Rectal smooth muscle tissue (tissue), 1 donor: ENCODE measurements around the gene ELP2.
"Not testable (repeated sequence)": the region's sequence is repeated elsewhere in the genome, so short reads cannot be mapped to it uniquely, and the experiment has no call there.

ENCODE experiments used
- H3K27ac ChIP-seq: one replicate; pipeline ENCODE4 v1.7.0; 2013; ENCODE audit warnings: low read depth, low read length, inconsistent platforms
- H3K27me3 ChIP-seq: one replicate; pipeline ENCODE4 v1.7.0; 2013; ENCODE audit warnings: low read length; ENCODE audit not compliant: control insufficient read depth, insufficient read depth
- H3K36me3 ChIP-seq: one replicate; pipeline ENCODE4 v1.7.0; 2013; ENCODE audit warnings: low read length; ENCODE audit not compliant: control insufficient read depth, insufficient read depth
- H3K4me1 ChIP-seq: one replicate; pipeline ENCODE4 v1.7.0; 2013; ENCODE audit warnings: low read length; ENCODE audit not compliant: control insufficient read depth, insufficient read depth
- H3K4me3 ChIP-seq: one replicate; pipeline ENCODE4 v1.7.0; 2013; ENCODE audit warnings: low read length
- H3K9ac ChIP-seq: one replicate; pipeline ENCODE4 v1.7.0; 2013; ENCODE audit warnings: low read length

ELP2 gene

DNA sequence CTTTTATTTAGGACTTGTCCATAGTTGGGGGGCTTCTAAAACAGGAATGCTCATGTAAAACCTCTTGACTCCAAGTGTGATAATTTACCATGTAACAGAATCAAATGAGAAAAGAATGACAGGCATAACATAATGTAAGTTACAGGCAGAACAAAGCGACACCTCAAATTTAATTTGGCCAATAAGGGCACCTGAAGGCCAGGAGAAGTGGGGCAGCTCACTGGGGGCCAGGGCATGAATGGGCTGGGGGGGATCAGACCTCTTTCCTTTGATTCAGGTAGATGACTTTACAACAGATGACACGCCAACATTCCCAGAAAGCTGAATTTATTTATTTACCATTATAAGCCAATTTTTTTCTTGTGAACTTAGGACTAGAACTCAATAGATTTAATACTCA, 72.1 kb downstream of the ELP2 start:
- H3K4me1 ChIP-seq = no peaks in the 10 kb centered on the region
- no peak overlapping the region for H3K4me3 ChIP-seq
- no peak overlapping the region for H3K27ac ChIP-seq
- no peaks in the 10 kb centered on the region for H3K36me3 ChIP-seq
- H3K9ac ChIP-seq = no peak overlapping the region
- H3K27me3 ChIP-seq = no peaks in the 10 kb centered on the region

DNA sequence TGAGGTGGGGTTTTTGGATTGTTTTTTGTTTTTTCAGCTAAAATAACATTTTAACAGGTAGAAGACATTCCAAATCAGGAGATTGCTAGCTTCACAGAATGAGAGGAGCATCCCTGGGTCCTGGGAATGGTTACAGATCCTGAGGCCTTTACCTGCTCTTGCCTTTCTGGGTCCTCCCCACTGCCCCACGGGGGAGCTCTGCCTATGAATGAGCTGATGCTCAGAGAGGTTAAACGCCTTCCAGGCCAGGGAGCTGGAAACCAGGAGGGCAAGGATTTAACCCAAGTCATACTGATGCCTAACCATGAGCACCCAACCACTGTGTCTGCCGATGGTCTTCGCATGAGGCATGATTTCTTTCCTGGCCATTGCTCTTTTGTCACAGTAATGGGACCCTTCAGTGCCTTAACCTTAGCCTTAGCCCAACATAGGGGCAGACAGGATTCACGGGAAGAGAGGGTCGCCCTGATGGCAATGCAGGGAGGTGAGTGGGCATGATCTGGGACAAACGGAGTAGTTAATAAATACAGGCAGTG, 73.7 kb downstream of the ELP2 start:
- Histone ChIP-seq H3K4me3 (no peak overlapping the region), H3K27ac (no peak overlapping the region)

DNA sequence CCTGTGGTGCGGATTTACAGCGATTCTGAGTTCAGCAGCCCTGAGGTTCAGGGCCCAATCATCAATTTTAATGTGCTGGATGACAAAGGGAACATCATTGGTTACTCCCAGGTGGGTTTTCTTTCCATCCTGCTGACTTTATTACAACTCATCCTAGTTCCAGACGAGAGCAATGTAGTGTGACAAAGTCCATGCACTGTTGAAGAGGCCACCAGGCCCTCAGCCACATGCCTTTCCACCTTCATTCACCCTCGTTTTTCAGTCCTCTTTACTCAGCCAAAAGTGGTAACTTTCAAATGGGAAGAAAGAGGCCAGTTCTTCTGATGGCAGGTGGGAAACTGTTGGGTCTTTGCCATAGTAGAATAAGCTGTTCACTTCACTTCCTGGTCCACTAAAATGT, 75.5 kb downstream of the ELP2 start:
- Histone ChIP-seq H3K27ac (no peak overlapping the region), H3K4me1 (no peaks in the 10 kb centered on the region), H3K27me3 (no peaks in the 10 kb centered on the region), H3K36me3 (no peaks in the 10 kb centered on the region), H3K4me3 (no peak overlapping the region), H3K9ac (no peak overlapping the region)

More for the DNA sequence above, 73.7 kb downstream of the ELP2 start:
- Histone ChIP-seq H3K36me3 (no peaks in the 10 kb centered on the region), H3K4me1 (no peaks in the 10 kb centered on the region), H3K27me3 (no peaks in the 10 kb centered on the region), H3K9ac (no peak overlapping the region)

GRCh38 chr18:36207303-36207702, 77.6 kb downstream of the ELP2 start:
- Histone ChIP-seq H3K4me1 (no peaks in the 10 kb centered on the region), H3K9ac (no peak overlapping the region)

GRCh38 chr18:36207969-36208368, 78.3 kb downstream of the ELP2 start:
- not testable (repeated sequence) for H3K27me3 ChIP-seq, H3K9ac ChIP-seq, H3K36me3 ChIP-seq, H3K27ac ChIP-seq, H3K4me3 ChIP-seq, H3K4me1 ChIP-seq

More at GRCh38 chr18:36207303-36207702, 77.6 kb downstream of the ELP2 start:
- no peaks in the 10 kb centered on the region for H3K36me3 ChIP-seq
- H3K27ac ChIP-seq = no peak overlapping the region
- H3K4me3 ChIP-seq = no peak overlapping the region
- H3K27me3 ChIP-seq = no peaks in the 10 kb centered on the region

GRCh38 chr18:36211612-36212065, 81.9 kb downstream of the ELP2 start:
- no peak overlapping the region for H3K9ac ChIP-seq

DNA sequence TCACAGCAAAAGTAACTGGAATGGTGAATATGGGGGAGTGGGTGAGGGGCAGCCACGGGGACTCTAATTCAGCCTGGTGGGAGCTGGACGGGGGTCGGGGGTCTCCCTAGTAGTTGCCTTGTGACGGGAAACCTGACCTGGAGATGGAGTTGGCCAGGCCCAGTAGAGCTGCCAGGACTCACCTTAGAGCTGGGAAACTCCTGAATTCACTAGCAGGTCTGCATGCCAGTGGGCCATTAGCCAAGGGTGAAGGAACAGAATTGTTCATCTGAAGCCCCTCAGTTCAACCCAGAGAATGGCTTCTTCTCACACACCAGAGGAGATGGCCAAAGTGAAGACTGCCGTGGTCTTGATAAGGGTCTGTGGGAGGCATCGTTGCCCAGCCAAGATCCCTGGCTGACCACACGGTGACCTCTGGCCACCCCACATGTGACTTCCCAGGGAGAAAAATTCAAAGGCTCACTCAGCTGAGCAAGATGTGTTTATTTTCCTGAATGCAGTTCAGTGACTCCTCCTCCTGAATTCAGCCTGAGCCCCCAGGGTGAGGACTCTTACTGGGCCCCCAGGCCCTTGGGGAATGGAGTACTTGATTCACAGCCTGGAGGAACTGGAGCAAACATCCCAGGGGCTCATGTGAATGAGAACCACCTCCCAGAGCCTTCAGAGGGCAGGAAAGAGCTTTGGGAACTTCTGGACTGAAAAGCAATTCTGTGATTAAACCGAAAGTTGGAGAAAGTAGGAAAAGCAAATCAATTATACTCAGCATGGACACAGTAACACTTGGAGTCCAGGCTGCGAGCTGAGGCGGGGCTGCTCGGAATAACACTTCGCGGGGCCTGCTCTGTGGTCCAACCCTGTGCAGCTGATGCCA, 82.8 kb downstream of the ELP2 start:
- Histone ChIP-seq H3K27ac (no peak overlapping the region), H3K36me3 (no peaks in the 10 kb centered on the region), H3K27me3 (no peaks in the 10 kb centered on the region), H3K4me3 (peak overlapping the region; percentile 15), H3K9ac (no peak overlapping the region), H3K4me1 (peaks cover 3% of the 10 kb centered on the region)

More at GRCh38 chr18:36211612-36212065, 81.9 kb downstream of the ELP2 start:
- H3K4me1 ChIP-seq = peaks cover 3% of the 10 kb centered on the region
- H3K36me3 ChIP-seq = no peaks in the 10 kb centered on the region
- H3K4me3 ChIP-seq = no peak overlapping the region
- no peaks in the 10 kb centered on the region for H3K27me3 ChIP-seq
- H3K27ac ChIP-seq = no peak overlapping the region

- H3K27ac ChIP-seq = no peak overlapping the region
- no peak overlapping the region for H3K9ac ChIP-seq
- no peak overlapping the region for H3K4me3 ChIP-seq
- H3K36me3 ChIP-seq = no peaks in the 10 kb centered on the region
- peaks cover 3% of the 10 kb centered on the region for H3K4me1 ChIP-seq
- no peaks in the 10 kb centered on the region for H3K27me3 ChIP-seq
These were observed 85.1 kb downstream of the ELP2 start for GRCh38 chr18:36214811-36215210.

GRCh38 chr18:36215577-36215976, 85.9 kb downstream of the ELP2 start:
- no peak overlapping the region for H3K9ac ChIP-seq
- H3K27me3 ChIP-seq = no peaks in the 10 kb centered on the region
- H3K27ac ChIP-seq = no peak overlapping the region
- H3K4me3 ChIP-seq = no peak overlapping the region
- no peaks in the 10 kb centered on the region for H3K36me3 ChIP-seq
- H3K4me1 ChIP-seq = peaks cover 3% of the 10 kb centered on the region

DNA sequence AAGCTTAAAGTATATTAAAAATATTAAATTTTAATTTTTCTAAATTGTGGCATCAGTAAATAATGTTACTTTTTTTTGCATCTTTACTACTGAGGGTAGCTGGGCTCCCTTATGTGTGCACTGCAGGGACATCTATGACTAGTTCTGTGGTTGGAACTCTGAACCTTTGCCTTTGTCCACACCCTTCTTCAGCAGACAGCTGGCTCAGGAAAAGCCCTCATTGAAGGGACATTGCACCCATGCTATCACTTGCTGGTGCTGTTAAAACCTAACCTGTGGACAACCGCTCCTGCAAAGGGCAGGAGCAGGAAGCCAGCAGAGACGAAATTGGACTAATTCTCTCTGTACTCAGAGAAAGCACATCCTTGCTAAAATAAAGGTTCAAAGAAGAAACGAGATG, 87.6 kb downstream of the ELP2 start:
- no peak overlapping the region for H3K9ac ChIP-seq
- no peak overlapping the region for H3K4me3 ChIP-seq
- no peak overlapping the region for H3K27ac ChIP-seq

DNA sequence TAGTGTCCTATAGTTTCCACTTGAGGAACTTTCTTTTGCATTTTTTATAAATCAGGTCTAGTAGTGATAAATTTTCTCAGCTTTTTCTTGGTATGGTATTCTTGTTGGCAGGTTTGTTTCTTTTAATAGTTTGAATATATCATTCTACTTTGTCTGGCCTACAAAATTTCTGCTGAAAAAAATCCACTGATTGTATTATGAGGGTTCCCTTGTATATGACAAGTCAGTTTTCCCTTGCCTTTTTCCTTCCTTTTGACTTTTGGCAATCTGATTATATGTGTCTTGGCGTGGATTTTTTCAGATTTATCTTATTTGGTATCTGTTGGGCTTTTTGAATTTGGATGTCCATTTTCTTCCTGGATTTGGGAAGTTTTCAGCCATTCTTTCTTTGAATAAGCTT, 99.5 kb downstream of the ELP2 start:
- H3K4me1 ChIP-seq = no peaks in the 10 kb centered on the region
- no peak overlapping the region for H3K9ac ChIP-seq
- H3K4me3 ChIP-seq = no peak overlapping the region
- no peak overlapping the region for H3K27ac ChIP-seq
- H3K27me3 ChIP-seq = no peaks in the 10 kb centered on the region
- H3K36me3 ChIP-seq = no peaks in the 10 kb centered on the region

More for the DNA sequence above, 87.6 kb downstream of the ELP2 start:
- peaks cover 3% of the 10 kb centered on the region for H3K4me1 ChIP-seq
- H3K27me3 ChIP-seq = no peaks in the 10 kb centered on the region
- H3K36me3 ChIP-seq = no peaks in the 10 kb centered on the region
